Measurements from ENCODE around the gene VPS11. TPM values are rescaled to one million over a fixed set of nuclear protein-coding genes. Genes with fewer than 3 reads are reported as not detected.

VPS11 gene
- total RNA-seq, 1 donor from 2014 or later = 10.4 TPM

DNA sequence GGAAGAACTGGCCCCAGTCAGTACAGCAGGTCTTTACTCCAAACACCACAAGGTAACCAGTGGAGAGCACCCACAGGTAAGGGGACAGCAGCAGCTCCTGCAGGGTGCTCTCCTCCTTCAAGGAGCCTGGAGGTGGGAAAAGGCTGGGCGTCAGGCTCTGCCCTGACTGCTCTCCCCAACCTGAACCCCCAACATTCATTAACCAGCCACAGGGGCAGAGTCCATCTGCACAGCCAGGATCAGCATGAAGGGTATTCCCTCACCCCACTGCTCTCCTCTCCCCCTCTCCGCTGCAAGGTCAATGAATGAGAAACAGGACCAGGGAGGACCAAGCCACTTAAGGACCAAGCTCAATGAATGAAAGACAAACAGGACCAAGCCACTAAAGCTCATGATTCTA lies 40.6 kb upstream of the VPS11 start:
- Histone ChIP-seq H3K4me3 (no peak overlapping the region), H4K20me1 (ENCODE audit: low read depth) (peaks cover 22% of the 10 kb centered on the region), H3K9ac (no peak overlapping the region), H2AFZ (replicated peaks) (no peak overlapping the region), H3K27ac (no peak overlapping the region), H3K27me3 (no peaks in the 10 kb centered on the region), H3K4me2 (no peak overlapping the region), H3K36me3 (no peaks in the 10 kb centered on the region), H3K4me1 (peaks cover 10% of the 10 kb centered on the region), H3K9me3 (ENCODE audit: low read depth) (no peaks in the 10 kb centered on the region), H3K79me2 (ENCODE audit: low read depth) (peaks cover 29% of the 10 kb centered on the region), H3F3A (ENCODE audit: low read depth) (peaks cover 37% of the 10 kb centered on the region)
- H3K4me1 Mint-ChIP-seq = peaks cover 20% of the 10 kb centered on the region
- no peak overlapping the region for H3K27ac Mint-ChIP-seq
- no peak for DNase-seq (ENCODE audit: low spot score)
- peaks cover 21% of the 10 kb centered on the region for H3K36me3 Mint-ChIP-seq
- no peaks in the 10 kb centered on the region for H3K9me3 Mint-ChIP-seq
- peaks cover 4% of the 10 kb centered on the region for H3K27me3 Mint-ChIP-seq (ENCODE audit: insufficient read depth, low read depth)
- TF ChIP-seq EZH2phosphoT487 (IDR thresholded peaks at IDR 0.05) (no peak), EZH2 (IDR thresholded peaks at IDR 0.05) (no peak)
- TF ChIP-seq, protein P1, sequence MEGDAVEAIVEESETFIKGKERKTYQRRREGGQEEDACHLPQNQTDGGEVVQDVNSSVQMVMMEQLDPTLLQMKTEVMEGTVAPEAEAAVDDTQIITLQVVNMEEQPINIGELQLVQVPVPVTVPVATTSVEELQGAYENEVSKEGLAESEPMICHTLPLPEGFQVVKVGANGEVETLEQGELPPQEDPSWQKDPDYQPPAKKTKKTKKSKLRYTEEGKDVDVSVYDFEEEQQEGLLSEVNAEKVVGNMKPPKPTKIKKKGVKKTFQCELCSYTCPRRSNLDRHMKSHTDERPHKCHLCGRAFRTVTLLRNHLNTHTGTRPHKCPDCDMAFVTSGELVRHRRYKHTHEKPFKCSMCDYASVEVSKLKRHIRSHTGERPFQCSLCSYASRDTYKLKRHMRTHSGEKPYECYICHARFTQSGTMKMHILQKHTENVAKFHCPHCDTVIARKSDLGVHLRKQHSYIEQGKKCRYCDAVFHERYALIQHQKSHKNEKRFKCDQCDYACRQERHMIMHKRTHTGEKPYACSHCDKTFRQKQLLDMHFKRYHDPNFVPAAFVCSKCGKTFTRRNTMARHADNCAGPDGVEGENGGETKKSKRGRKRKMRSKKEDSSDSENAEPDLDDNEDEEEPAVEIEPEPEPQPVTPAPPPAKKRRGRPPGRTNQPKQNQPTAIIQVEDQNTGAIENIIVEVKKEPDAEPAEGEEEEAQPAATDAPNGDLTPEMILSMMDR (IDR thresholded peaks at IDR 0.05) = no peak
- H3K4me3 Mint-ChIP-seq = no peak overlapping the region

DNA sequence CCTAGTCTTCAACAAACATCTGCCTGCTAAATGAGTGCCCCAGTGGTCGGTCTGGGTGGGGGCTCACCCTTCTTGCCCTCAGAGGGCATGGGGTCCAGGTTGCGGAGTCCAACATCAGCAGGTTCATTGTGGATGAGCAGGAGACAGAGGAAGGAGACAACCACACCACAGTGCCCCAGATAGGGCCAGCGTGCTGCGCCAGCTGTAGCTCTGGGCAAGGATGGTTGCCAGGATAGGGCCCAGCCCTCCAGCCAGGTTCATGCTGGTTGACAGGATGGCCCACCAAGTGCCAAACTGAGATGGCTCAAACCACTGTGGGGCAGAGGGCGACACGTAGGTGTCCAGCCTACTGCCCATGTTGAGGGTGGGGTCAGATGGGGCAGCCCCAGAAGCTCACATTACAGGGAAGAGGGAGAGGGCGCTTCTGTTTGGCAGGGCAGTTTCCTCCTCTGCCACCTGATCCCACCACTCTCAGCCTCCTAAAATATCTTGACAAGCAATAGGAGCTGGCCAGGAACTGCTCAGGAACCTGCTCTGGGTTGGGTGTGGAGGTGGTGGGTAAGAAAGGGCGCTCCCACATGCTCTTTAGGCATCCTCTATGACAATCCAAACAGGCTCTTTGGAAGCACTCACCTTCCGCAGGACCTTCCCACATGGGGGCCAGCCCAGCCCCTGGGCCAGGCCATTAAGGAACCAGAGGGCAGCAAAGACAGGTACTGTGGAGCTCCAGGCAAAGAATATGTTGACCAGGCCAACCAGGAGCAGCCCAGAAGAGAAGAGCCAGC lies 39.9 kb upstream of the VPS11 start:
- H3K36me3 ChIP-seq = no peaks in the 10 kb centered on the region
- no peak for DNase-seq (ENCODE audit: low spot score)
- H3K4me2 ChIP-seq = no peak overlapping the region
- Mint-ChIP-seq H3K27ac (peak overlapping the region; percentile 69), H3K27me3 (ENCODE audit: insufficient read depth, low read depth) (peaks cover 4% of the 10 kb centered on the region), H3K36me3 (peaks cover 19% of the 10 kb centered on the region), H3K4me1 (peaks cover 20% of the 10 kb centered on the region), H3K4me3 (peak overlapping the region; percentile 60), H3K9me3 (no peaks in the 10 kb centered on the region)
- peaks cover 10% of the 10 kb centered on the region for H3K4me1 ChIP-seq
- H3K79me2 ChIP-seq (ENCODE audit: low read depth) = peaks cover 28% of the 10 kb centered on the region
- H3K4me3 ChIP-seq = no peak overlapping the region
- TF ChIP-seq, protein P1 (IDR thresholded peaks at IDR 0.05) = no peak
- TF ChIP-seq EZH2 (IDR thresholded peaks at IDR 0.05) (no peak), EZH2phosphoT487 (IDR thresholded peaks at IDR 0.05) (no peak)
- H4K20me1 ChIP-seq (ENCODE audit: low read depth) = peaks cover 22% of the 10 kb centered on the region
- no peak overlapping the region for H3K9ac ChIP-seq
- no peaks in the 10 kb centered on the region for H3K27me3 ChIP-seq
- H3K9me3 ChIP-seq (ENCODE audit: low read depth) = no peaks in the 10 kb centered on the region
- no peak overlapping the region for H2AFZ ChIP-seq (replicated peaks)
- H3K27ac ChIP-seq = no peak overlapping the region
- peaks cover 37% of the 10 kb centered on the region for H3F3A ChIP-seq (ENCODE audit: low read depth)

DNA sequence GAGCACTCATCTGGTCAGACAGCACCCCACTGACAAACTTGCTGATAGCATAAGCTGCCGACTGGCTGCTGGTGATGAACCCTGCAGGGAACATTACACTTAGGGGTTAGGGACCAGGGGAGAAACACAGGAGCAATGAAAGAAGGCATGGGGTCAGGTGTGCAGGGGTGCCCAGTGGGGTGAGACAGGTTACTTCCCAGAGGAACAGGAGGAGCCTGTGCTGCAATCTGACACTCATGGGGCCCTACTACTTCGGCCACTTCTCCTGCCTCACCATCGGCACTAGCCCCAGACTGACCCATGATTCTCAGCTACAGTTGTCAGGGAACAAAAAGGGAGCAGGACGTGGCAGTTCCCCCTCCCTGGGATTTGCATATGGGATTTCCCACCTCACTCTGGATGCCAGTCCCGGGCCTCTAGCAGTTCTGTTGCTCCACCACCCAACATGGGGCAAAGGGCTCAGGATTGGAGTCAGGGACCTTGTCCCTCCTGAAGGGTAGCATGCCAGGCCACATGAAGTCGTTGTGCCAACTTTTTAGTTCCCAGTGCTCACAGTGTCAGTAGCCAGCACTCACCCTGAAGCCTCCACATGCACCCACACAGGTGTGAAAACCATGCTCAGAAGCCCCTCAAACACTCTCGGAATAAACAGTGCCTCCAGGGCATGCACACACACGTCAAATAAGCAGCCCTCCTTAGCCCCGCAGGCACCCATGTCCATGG lies 39.1 kb upstream of the VPS11 start:
- Histone ChIP-seq H2AFZ (replicated peaks) (no peak overlapping the region), H3K79me2 (ENCODE audit: low read depth) (peaks cover 28% of the 10 kb centered on the region), H3K9me3 (ENCODE audit: low read depth) (no peaks in the 10 kb centered on the region), H3K27me3 (no peaks in the 10 kb centered on the region), H3K4me2 (peak overlapping the region; percentile 86), H3K4me1 (peaks cover 10% of the 10 kb centered on the region), H3K36me3 (no peaks in the 10 kb centered on the region), H3K4me3 (peak overlapping the region; percentile 71), H3K27ac (peak overlapping the region; percentile 65), H3K9ac (no peak overlapping the region), H3F3A (ENCODE audit: low read depth) (peaks cover 32% of the 10 kb centered on the region), H4K20me1 (ENCODE audit: low read depth) (peaks cover 22% of the 10 kb centered on the region)
- H3K36me3 Mint-ChIP-seq = peaks cover 17% of the 10 kb centered on the region
- H3K4me3 Mint-ChIP-seq = peak overlapping the region; percentile 84
- peaks cover 20% of the 10 kb centered on the region for H3K4me1 Mint-ChIP-seq
- no peak overlapping the region for H3K27ac Mint-ChIP-seq
- no peak for DNase-seq (ENCODE audit: low spot score)
- TF ChIP-seq, protein P1 (IDR thresholded peaks at IDR 0.05) = no peak
- no peak for TF ChIP-seq EZH2 (IDR thresholded peaks at IDR 0.05)
- H3K9me3 Mint-ChIP-seq = no peaks in the 10 kb centered on the region
- peaks cover 4% of the 10 kb centered on the region for H3K27me3 Mint-ChIP-seq (ENCODE audit: insufficient read depth, low read depth)

All from neural progenitor cell (in vitro differentiated cells).